Endothelial cell of umbilical vein (primary cell): ENCODE data around the gene SAE1. TPM values are rescaled to one million over a fixed set of nuclear protein-coding genes. Genes with fewer than 3 reads are reported as not detected.

Source experiments
- BruUV-seq: library from RNA; stranded (reverse); fragments of 400-500 nt; replicated peaks from 2 replicates; lab custom pipeline; 2021; lab: Mats Ljungman, UMichigan
- CTCF ChIA-PET: fragments of 300-600, 350-600 bp; sonication (Branson Sonifier 250); formaldehyde crosslinking; loops from one replicate; lab custom pipeline; 2021; ENCODE audit warnings: antibody characterized with exemption, inconsistent platforms; lab: Charles Lee
- POLR2A ChIA-PET: fragments of 300-600, 350-600 bp; sonication (Branson Sonifier 250); formaldehyde crosslinking; loops from one replicate; lab custom pipeline; 2021; ENCODE audit warnings: antibody characterized with exemption, inconsistent platforms; lab: Charles Lee
- DNase-seq: peaks from one replicate; pipeline ENCODE4 v3.0.0-alpha.2; 2011; ENCODE audit warnings: low read depth, low spot score
- FAIRE-seq: peaks from 2 replicates; lab custom pipeline; 2011; peaks lifted over from hg19 to GRCh38; lab: Jason Lieb, UNC
- H2AFZ ChIP-seq: 2 replicates; pipeline ENCODE4 v1.6.0; 2012; ENCODE audit warnings: low read depth, low read length, control low read depth, inconsistent platforms
- H3K27ac ChIP-seq: 2 replicates; pipeline ENCODE4 v1.5.1; 2011; ENCODE audit warnings: low read depth, mild to moderate bottlenecking, control low read depth, low read length, moderate library complexity; ENCODE audit not compliant: insufficient read depth
- H3K27me3 ChIP-seq, 2 experiments: 2 replicates each; pipeline versions ENCODE4 v1.6.0 to v1.6.1; 2011; ENCODE audit warnings: low read length in 2 of 2, mixed read lengths in 1 of 2; ENCODE audit not compliant: control insufficient read depth in 2 of 2, insufficient read depth in 2 of 2
- H3K36me3 ChIP-seq, 2 experiments: 2 replicates in 1 of 2; 3 replicates in 1 of 2; pipeline ENCODE4 v1.5.1; 2011; ENCODE audit warnings: low read length in 2 of 2, mild to moderate bottlenecking in 1 of 2, moderate library complexity in 1 of 2; ENCODE audit not compliant: control insufficient read depth in 2 of 2, insufficient read depth in 2 of 2; ENCODE audit errors: extremely low read depth in 1 of 2
- H3K4me1 ChIP-seq: 3 replicates; pipeline ENCODE4 v1.5.1; 2011; ENCODE audit warnings: mild to moderate bottlenecking, low read length; ENCODE audit not compliant: control insufficient read depth, insufficient read depth; ENCODE audit errors: extremely low read depth
- H3K4me2 ChIP-seq: 2 replicates; pipeline ENCODE4 v1.6.1; 2011; ENCODE audit warnings: low read length, control low read depth, mixed read lengths; ENCODE audit not compliant: insufficient read depth
- H3K4me3 ChIP-seq, 3 experiments: fragments of 200-600 bp in 1 of 3; sonication (generic), shearing (Covaris generic) in 1 of 3; replicated peaks in 1 of 3; 2 replicates each; pipeline ENCODE4 v1.5.1; 2011 to 2016; ENCODE audit warnings: control low read depth in 3 of 3, low read length in 3 of 3, mild to moderate bottlenecking in 2 of 3, inconsistent platforms in 1 of 3, low read depth in 1 of 3, moderate library complexity in 1 of 3; ENCODE audit not compliant: insufficient read depth in 1 of 3
- H3K79me2 ChIP-seq: 2 replicates; pipeline ENCODE4 v1.6.0; 2012; ENCODE audit warnings: low read length, inconsistent platforms; ENCODE audit not compliant: control insufficient read depth, insufficient read depth
- H3K9ac ChIP-seq: replicated peaks from 2 replicates; pipeline ENCODE3; 2011; ENCODE audit warnings: low read length, control low read depth; ENCODE audit not compliant: insufficient read depth; ENCODE audit errors: extremely low read depth
- H3K9me1 ChIP-seq: replicated peaks from 3 replicates; pipeline ENCODE4 v1.6.0; 2011; ENCODE audit warnings: mild to moderate bottlenecking, low read length; ENCODE audit not compliant: control insufficient read depth, insufficient read depth; ENCODE audit errors: extremely low read depth
- H3K9me3 ChIP-seq: replicated peaks from 2 replicates; pipeline ENCODE4 v1.5.1; 2012; ENCODE audit warnings: low read length, inconsistent platforms; ENCODE audit not compliant: control insufficient read depth, insufficient read depth
- H4K20me1 ChIP-seq: replicated peaks from 2 replicates; pipeline ENCODE3; 2011; ENCODE audit warnings: mild to moderate bottlenecking, low read length; ENCODE audit not compliant: control insufficient read depth, insufficient read depth; ENCODE audit errors: extremely low read depth
- CTCF ChIP-seq, 2 donors: IDR thresholded peaks; 1 replicate in 1 of 2; 2 replicates in 1 of 2; pipeline ENCODE4 v1.5.1; 2011; ENCODE audit warnings: low read length in 2 of 2, mild to moderate bottlenecking in 2 of 2, moderate library complexity in 2 of 2, control low read depth in 1 of 2, inconsistent platforms in 1 of 2, low read depth in 1 of 2; ENCODE audit not compliant: insufficient read depth in 1 of 2; ENCODE audit errors: extremely low read depth in 1 of 2
- EZH2 ChIP-seq: IDR thresholded peaks from 2 replicates; pipeline ENCODE4 v1.6.1; 2012; ENCODE audit warnings: borderline replicate concordance, low read depth, mild to moderate bottlenecking, moderate library complexity, low read length, inconsistent platforms; ENCODE audit not compliant: severe bottlenecking
- FOS ChIP-seq: IDR thresholded peaks from 2 replicates; pipeline ENCODE4 v1.6.1; 2011; ENCODE audit warnings: mild to moderate bottlenecking, low read length, moderate library complexity, borderline replicate concordance; ENCODE audit not compliant: insufficient read depth
- GATA2 ChIP-seq: IDR thresholded peaks from 2 replicates; pipeline ENCODE4 v1.7.0; 2011; ENCODE audit warnings: low read depth, mild to moderate bottlenecking, moderate library complexity, mixed read lengths, low read length; ENCODE audit not compliant: insufficient read length, insufficient read depth
- JUN ChIP-seq: IDR thresholded peaks from 2 replicates; pipeline ENCODE4 v1.6.1; 2011; ENCODE audit warnings: borderline replicate concordance, low read depth; ENCODE audit not compliant: insufficient read length, insufficient read depth
- MAX ChIP-seq: IDR thresholded peaks from 2 replicates; pipeline ENCODE4 v1.6.1; 2011; ENCODE audit not compliant: insufficient read depth, insufficient read length
- MYC ChIP-seq: IDR thresholded peaks from one replicate; pipeline ENCODE4 v1.6.1; 2011; ENCODE audit warnings: mild to moderate bottlenecking, low read depth, low read length
- POLR2A ChIP-seq: IDR thresholded peaks from 2 replicates; pipeline ENCODE4 v1.6.1; 2012; ENCODE audit warnings: low read depth, mild to moderate bottlenecking, control low read depth, low read length
- POLR2AphosphoS5 ChIP-seq: IDR thresholded peaks from 2 replicates; pipeline ENCODE4 v1.6.1; 2012; ENCODE audit warnings: low read depth, mild to moderate bottlenecking, control low read depth, low read length, moderate library complexity; ENCODE audit not compliant: insufficient read depth
- dilution Hi-C: fragments of 300-500 bp; cut with MboI; formaldehyde crosslinking; loops from one replicate; pipeline ENCODE4 v1.15.0; 2019; ENCODE audit warnings: low sequenced_read_pairs; ENCODE audit not compliant: extremely low pct_ligation_motif_present
- intact Hi-C: fragments of 100-400 bp; cut with micrococcal nuclease; formaldehyde crosslinking; loops from one replicate; pipeline ENCODE4 v1.10.0; 2022
- polyA plus RNA-seq, 4 experiments: library from polyadenylated mRNA; depleted of rRNA in 3 of 4; stranded (reverse) in 3 of 4; unstranded in 1 of 4; fragments of >200 nt; gene quantifications; 2 replicates each; pipeline versions ENCODE4 v1.2.1 to v1.2.3, GENCODE V29; 2011 to 2012; ENCODE audit warnings: missing spikeins in 1 of 4
- total RNA-seq: library from RNA; stranded (reverse); gene quantifications from 2 replicates; pipeline ENCODE4 v1.2.3, GENCODE V29; 2021

SAE1 gene
- total and polyA plus RNA-seq, 2 donors (not counting 3 experiments of a cell fraction or from before 2014, with no cell fraction given): 165 to 219 TPM

GRCh38 chr19:47134545-47134944 lies 3.9 kb downstream of the SAE1 start:
- H3K9ac ChIP-seq: peak overlapping the region; percentile 16
- no peaks in the 10 kb centered on the region for H3K9me3 ChIP-seq
- intact Hi-C loops: loop anchor here (2.0 to 5.0 kb wide), 2 partner anchors 22 to 272 kb away; partner anchors contain the start of gene ARHGAP35
- POLR2A ChIA-PET: no interaction called here
- dilution Hi-C loops: no loop called here
- DNase-seq (no peak), FAIRE-seq (no peak)
- H3K4me3 ChIP-seq: peak overlapping the region in 1 of 3 experiments; percentile 3
- peak overlapping the region; percentile 27 for H3K27ac ChIP-seq
- TF ChIP-seq MAX: no peak
- no peak for TF ChIP-seq EZH2
- TF ChIP-seq CTCF (IDR thresholded peaks at IDR 0.05; ENCODE audit: extremely low read depth in 1 of 2, insufficient read depth in 1 of 2, low read depth in 1 of 2, low read length in 2 of 2): no peak
- no peak for TF ChIP-seq FOS
- TF ChIP-seq POLR2AphosphoS5: no peak
- TF ChIP-seq JUN: no peak
- no peak for TF ChIP-seq MYC
- TF ChIP-seq POLR2A: no peak
- no peak for TF ChIP-seq GATA2
- H3K4me2 ChIP-seq: peak overlapping the region; percentile 18
- CTCF ChIA-PET: interaction anchor here (1.5 to 5.0 kb wide), 2 partner anchors 9 to 55 kb away, joined by 5 to 30 read pairs; no protein-coding TSS in a partner anchor
- no peaks in the 10 kb centered on the region for H3K27me3 ChIP-seq
- H3K4me1 ChIP-seq: peaks cover 30% of the 10 kb centered on the region
- H2AFZ ChIP-seq: no peak overlapping the region
- no TSS peak for BruUV-seq
- H3K79me2 ChIP-seq: peaks cover 86% of the 10 kb centered on the region
- H3K36me3 ChIP-seq: no peaks in the 10 kb centered on the region
- no peaks in the 10 kb centered on the region for H4K20me1 ChIP-seq
- H3K9me1 ChIP-seq: no peaks in the 10 kb centered on the region
